H9 (cell line): Measurements from ENCODE around the gene ELANE. TPM values are rescaled to one million over a fixed set of nuclear protein-coding genes. Genes with fewer than 3 reads are reported as not detected.

Source experiments
- DNase-seq: peaks from one replicate; pipeline ENCODE4 v3.0.0-alpha.2; 2017
- H2AFZ ChIP-seq: one replicate; pipeline ENCODE4 v1.6.1; 2013; ENCODE audit warnings: mild to moderate bottlenecking, low read length, control low read depth, moderate library complexity
- H2AK5ac ChIP-seq: 2 replicates; pipeline ENCODE4 v1.6.1; 2013; ENCODE audit warnings: low read length, control low read depth, mixed read lengths; ENCODE audit not compliant: insufficient read length
- H2BK120ac ChIP-seq: one replicate; pipeline ENCODE4 v1.6.1; 2013; ENCODE audit warnings: low read depth, mild to moderate bottlenecking, low read length, control low read depth, inconsistent platforms; ENCODE audit not compliant: poor library complexity, severe bottlenecking
- H2BK12ac ChIP-seq: 2 replicates; pipeline ENCODE4 v1.6.1; 2013; ENCODE audit warnings: low read length, control low read depth, mixed read lengths, low read depth; ENCODE audit not compliant: insufficient read length
- H2BK15ac ChIP-seq: 2 replicates; pipeline ENCODE4 v1.6.1; 2013; ENCODE audit warnings: low read depth, low read length, control low read depth
- H2BK20ac ChIP-seq: one replicate; pipeline ENCODE4 v1.6.1; 2013; ENCODE audit warnings: low read depth, mild to moderate bottlenecking, low read length, control low read depth, inconsistent platforms; ENCODE audit not compliant: poor library complexity, severe bottlenecking
- H2BK5ac ChIP-seq: 2 replicates; pipeline ENCODE4 v1.6.1; 2013; ENCODE audit warnings: low read length, control low read depth, mixed read lengths; ENCODE audit not compliant: insufficient read length
- H3K14ac ChIP-seq: 2 replicates; pipeline ENCODE4 v1.6.1; 2013; ENCODE audit warnings: low read length, control low read depth; ENCODE audit not compliant: insufficient read depth
- H3K18ac ChIP-seq: 2 replicates; pipeline ENCODE4 v1.6.1; 2013; ENCODE audit warnings: low read depth, mild to moderate bottlenecking, mixed read lengths, low read length, control low read depth; ENCODE audit not compliant: insufficient read length
- H3K23ac ChIP-seq: 2 replicates; pipeline ENCODE4 v1.6.1; 2013; ENCODE audit warnings: low read length, control low read depth, mixed read lengths, low read depth; ENCODE audit not compliant: insufficient read length
- H3K23me2 ChIP-seq: 2 replicates; pipeline ENCODE4 v1.6.1; 2013; ENCODE audit warnings: low read depth, mild to moderate bottlenecking, mixed read lengths, low read length, control low read depth; ENCODE audit not compliant: insufficient read length, poor library complexity, severe bottlenecking
- H3K27ac ChIP-seq: 2 replicates; pipeline ENCODE4 v1.5.1; 2013; ENCODE audit warnings: low read length, control low read depth, mixed read lengths, low read depth; ENCODE audit not compliant: insufficient read length
- H3K27me3 ChIP-seq: 2 replicates; pipeline ENCODE4 v1.6.1; 2013; ENCODE audit warnings: low read length, control low read depth, inconsistent platforms; ENCODE audit not compliant: insufficient read depth
- H3K4ac ChIP-seq: 2 replicates; pipeline ENCODE4 v1.6.1; 2013; ENCODE audit warnings: low read depth, mild to moderate bottlenecking, control low read depth, inconsistent platforms, low read length, moderate library complexity
- H3K4me1 ChIP-seq: 2 replicates; pipeline ENCODE4 v1.6.1; 2013; ENCODE audit warnings: low read length, control low read depth, inconsistent platforms; ENCODE audit not compliant: insufficient read depth
- H3K4me2 ChIP-seq: 2 replicates; pipeline ENCODE4 v1.6.1; 2013; ENCODE audit warnings: low read length, control low read depth, mixed read lengths; ENCODE audit not compliant: insufficient read length, insufficient read depth
- H3K56ac ChIP-seq: 2 replicates; pipeline ENCODE4 v1.6.1; 2013; ENCODE audit warnings: low read depth, mild to moderate bottlenecking, mixed read lengths, low read length, control low read depth; ENCODE audit not compliant: insufficient read length
- H3K79me1 ChIP-seq: 2 replicates; pipeline ENCODE4 v1.6.1; 2013; ENCODE audit warnings: low read depth, mild to moderate bottlenecking, moderate library complexity, low read length, control low read depth, inconsistent platforms; ENCODE audit not compliant: insufficient read depth, poor library complexity, severe bottlenecking
- H3K79me2 ChIP-seq: 2 replicates; pipeline ENCODE4 v1.6.1; 2013; ENCODE audit warnings: low read length, control low read depth, inconsistent platforms; ENCODE audit not compliant: insufficient read depth
- H3K9ac ChIP-seq: 2 replicates; pipeline ENCODE4 v1.6.1; 2013; ENCODE audit warnings: low read length, control low read depth, mixed read lengths; ENCODE audit not compliant: insufficient read length; ENCODE audit errors: extremely low read depth
- H3K9me3 ChIP-seq: one replicate; pipeline ENCODE4 v1.6.1; 2013; ENCODE audit warnings: low read depth, low read length, inconsistent platforms; ENCODE audit not compliant: control insufficient read depth
- H3T11ph ChIP-seq: one replicate; pipeline ENCODE4 v1.6.1; 2013; ENCODE audit warnings: mild to moderate bottlenecking, low read length, control low read depth, inconsistent platforms
- H4K20me1 ChIP-seq: one replicate; pipeline ENCODE4 v1.6.1; 2013; ENCODE audit not compliant: control insufficient read depth, insufficient read length, insufficient read depth
- H4K5ac ChIP-seq: 2 replicates; pipeline ENCODE4 v1.6.1; 2013; ENCODE audit warnings: low read depth, mild to moderate bottlenecking, mixed read lengths, low read length, control low read depth; ENCODE audit not compliant: insufficient read length
- H4K8ac ChIP-seq: replicated peaks from 2 replicates; pipeline ENCODE4 v1.6.1; 2013; ENCODE audit warnings: low read length, control low read depth, mixed read lengths, low read depth; ENCODE audit not compliant: insufficient read length
- H4K91ac ChIP-seq: 2 replicates; pipeline ENCODE4 v1.6.1; 2013; ENCODE audit warnings: low read depth, mild to moderate bottlenecking, moderate library complexity, mixed read lengths, low read length, control low read depth; ENCODE audit not compliant: insufficient read length
- H3K27ac Mint-ChIP-seq, 3 experiments: 2 replicates in 2 of 3; 3 replicates in 1 of 3; pipeline ENCODE4 v1.8.0; 2020 to 2021; ENCODE audit warnings: mixed read lengths in 3 of 3, mild to moderate bottlenecking in 1 of 3, moderate library complexity in 1 of 3
- H3K27me3 Mint-ChIP-seq: 2 replicates; pipeline ENCODE4 v1.8.0; 2021; ENCODE audit warnings: low read depth, mild to moderate bottlenecking, moderate library complexity, mixed read lengths
- H3K36me3 Mint-ChIP-seq, 3 experiments: 2 replicates in 2 of 3; 3 replicates in 1 of 3; pipeline ENCODE4 v1.8.0; 2020 to 2021; ENCODE audit warnings: low read depth in 3 of 3, mixed read lengths in 3 of 3; ENCODE audit not compliant: insufficient read depth in 1 of 3
- H3K4me1 Mint-ChIP-seq, 2 experiments: 2 replicates each; pipeline ENCODE4 v1.8.0; 2020; ENCODE audit warnings: mixed read lengths in 2 of 2
- H3K4me3 Mint-ChIP-seq, 2 experiments: 2 replicates in 1 of 2; 3 replicates in 1 of 2; pipeline ENCODE4 v1.8.0; 2020 to 2021; ENCODE audit warnings: mild to moderate bottlenecking in 2 of 2, mixed read lengths in 2 of 2, moderate library complexity in 1 of 2
- H3K9me3 Mint-ChIP-seq, 2 experiments: 2 replicates in 1 of 2; 3 replicates in 1 of 2; pipeline ENCODE4 v1.8.0; 2020; ENCODE audit warnings: mild to moderate bottlenecking in 2 of 2, mixed read lengths in 2 of 2, moderate library complexity in 1 of 2
- CTCF ChIP-seq: fragments of 200-600 bp; sonication (generic); conservative IDR thresholded peaks from 3 replicates; pipeline ENCODE4 v1.8.0; 2021; ENCODE audit warnings: antibody characterized with exemption, mild to moderate bottlenecking
- WGBS: extraction: QIAGEN DNeasy Blood & Tissue Kit; methylation state at CpG from one replicate; pipeline ENCODE4 v1.1.7; 2013; ENCODE audit warnings: missing lambda C conversion rate, low lambda C conversion rate, mixed read lengths; ENCODE audit not compliant: insufficient read length; ENCODE audit errors: extremely low coverage; 5-methylcytosine and 5-hydroxymethylcytosine counted together
- total RNA-seq: library from RNA; stranded (reverse); gene quantifications from 2 replicates; pipeline ENCODE4 v1.2.1, GENCODE V29; 2021

The ELANE gene
- total RNA-seq, 1 experiment from 2014 or later, result not detected

GRCh38 chr19:903266-903797 lies 51.2 kb downstream of the ELANE start:
- Mint-ChIP-seq H3K4me1 (peaks cover 0 to 27% of the 10 kb centered on the region in 2 experiments; a peak in 2 of 4 replicates), H3K27ac (no peak overlapping the region), H3K36me3 (peaks cover 0 to 15% (median 13%) of the 10 kb centered on the region in 3 experiments; a peak in 4 of 7 replicates), H3K27me3 (no peaks in the 10 kb centered on the region; the same call in 1 of the 2 replicates), H3K9me3 (no peaks in the 10 kb centered on the region), H3K4me3 (no peak overlapping the region)
- H3K56ac ChIP-seq, result no peak overlapping the region
- no peak overlapping the region for H3K18ac ChIP-seq
- H4K5ac ChIP-seq, result no peak overlapping the region
- no peak overlapping the region for H3K23ac ChIP-seq
- no peaks in the 10 kb centered on the region for H3K27me3 ChIP-seq
- H4K91ac ChIP-seq, result no peak overlapping the region
- WGBS, result no CpG with 5 or more reads among the region's 32 CpGs
- no peak overlapping the region for H3K27ac ChIP-seq
- no peak overlapping the region for H3K4ac ChIP-seq
- H3K79me2 ChIP-seq, result peaks cover 8% of the 10 kb centered on the region; the same call in 1 of the 2 replicates
- H3K79me1 ChIP-seq, result peaks cover 13% of the 10 kb centered on the region
- H2BK12ac ChIP-seq, result no peak overlapping the region
- no peak for TF ChIP-seq CTCF
- no peak overlapping the region for H2BK20ac ChIP-seq
- no peak overlapping the region for H4K8ac ChIP-seq
- H3K4me1 ChIP-seq, result no peaks in the 10 kb centered on the region; the same call in 1 of the 2 replicates
- H4K20me1 ChIP-seq, result no peaks in the 10 kb centered on the region
- H3K23me2 ChIP-seq, result no peaks in the 10 kb centered on the region
- H3K9ac ChIP-seq, result no peak overlapping the region
- H2BK15ac ChIP-seq, result no peak overlapping the region
- no peak overlapping the region for H2BK5ac ChIP-seq
- H3K14ac ChIP-seq, result no peak overlapping the region
- H3K9me3 ChIP-seq, result no peaks in the 10 kb centered on the region
- DNase-seq, result no peak
- H2BK120ac ChIP-seq, result no peak overlapping the region
- H3T11ph ChIP-seq, result no peak overlapping the region
- no peak overlapping the region for H2AFZ ChIP-seq
- H3K4me2 ChIP-seq, result no peak overlapping the region
- no peak overlapping the region for H2AK5ac ChIP-seq
